Thoracic aorta (tissue), 2 donors: ENCODE measurements around the gene KIF5C. TPM values are rescaled to one million over a fixed set of nuclear protein-coding genes. Genes with fewer than 3 reads are reported as not detected.

Experiments used
- ATAC-seq: fragments of 150-250 bp; one replicate; pipeline ENCODE4 v1.8.0; 2017; ENCODE audit warnings: low read depth; ENCODE audit not compliant: insufficient number of reproducible peaks, low FRiP score
- DNase-seq: peaks from one replicate; pipeline ENCODE4 v3.0.0-alpha.2; 2020; ENCODE audit warnings: low spot score
- H3K27ac ChIP-seq, 2 donors: fragments of 200-600 bp; sonication (generic); 1 replicate in 1 of 2; 2 replicates in 1 of 2; pipeline ENCODE4 v1.5.1; 2016; ENCODE audit warnings: mild to moderate bottlenecking in 2 of 2, moderate library complexity in 2 of 2
- H3K27me3 ChIP-seq: fragments of 200-600 bp; sonication (generic); replicated peaks from 2 replicates; pipeline ENCODE4 v1.6.0; 2016; ENCODE audit warnings: mild to moderate bottlenecking; ENCODE audit not compliant: insufficient read depth
- H3K36me3 ChIP-seq: fragments of 200-600 bp; sonication (generic); one replicate; pipeline ENCODE4 v1.5.1; 2016
- H3K4me1 ChIP-seq, 2 donors: fragments of 200-600 bp; sonication (generic); 1 replicate in 1 of 2; 2 replicates in 1 of 2; pipeline versions ENCODE4 v1.5.1 to v1.6.0; 2016; ENCODE audit warnings: low read depth in 2 of 2, mild to moderate bottlenecking in 1 of 2; ENCODE audit not compliant: control insufficient read depth in 1 of 2
- H3K4me3 ChIP-seq: fragments of 200-600 bp; sonication (generic); 2 replicates; pipeline ENCODE4 v1.5.1; 2016; ENCODE audit warnings: mild to moderate bottlenecking
- H3K9me3 ChIP-seq: fragments of 200-600 bp; sonication (generic); 2 replicates; pipeline ENCODE4 v1.5.1; 2016
- total RNA-seq, 2 donors: library from RNA; depleted of rRNA; stranded (reverse); fragments of >200 nt; gene quantifications; one replicate each; pipeline versions ENCODE4 v1.1.0 to v1.2.3, GENCODE V29; 2016
- TF ChIP-seq, protein P1 (sequence below): fragments of 200-600 bp; sonication (generic); IDR thresholded peaks from one replicate; pipeline ENCODE4 v1.5.1; 2019; ENCODE audit warnings: antibody characterized with exemption

KIF5C gene
- total RNA-seq, 2 donors from 2014 or later: 4.5 to 7.3 TPM

- Histone ChIP-seq H3K9me3 (no peaks in the 10 kb centered on the region), H3K36me3 (no peaks in the 10 kb centered on the region), H3K4me1 (no peaks in the 10 kb centered on the region), H3K27me3 (no peaks in the 10 kb centered on the region), H3K27ac (no peak overlapping the region), H3K4me3 (no peak overlapping the region)
- TF ChIP-seq, protein P1, sequence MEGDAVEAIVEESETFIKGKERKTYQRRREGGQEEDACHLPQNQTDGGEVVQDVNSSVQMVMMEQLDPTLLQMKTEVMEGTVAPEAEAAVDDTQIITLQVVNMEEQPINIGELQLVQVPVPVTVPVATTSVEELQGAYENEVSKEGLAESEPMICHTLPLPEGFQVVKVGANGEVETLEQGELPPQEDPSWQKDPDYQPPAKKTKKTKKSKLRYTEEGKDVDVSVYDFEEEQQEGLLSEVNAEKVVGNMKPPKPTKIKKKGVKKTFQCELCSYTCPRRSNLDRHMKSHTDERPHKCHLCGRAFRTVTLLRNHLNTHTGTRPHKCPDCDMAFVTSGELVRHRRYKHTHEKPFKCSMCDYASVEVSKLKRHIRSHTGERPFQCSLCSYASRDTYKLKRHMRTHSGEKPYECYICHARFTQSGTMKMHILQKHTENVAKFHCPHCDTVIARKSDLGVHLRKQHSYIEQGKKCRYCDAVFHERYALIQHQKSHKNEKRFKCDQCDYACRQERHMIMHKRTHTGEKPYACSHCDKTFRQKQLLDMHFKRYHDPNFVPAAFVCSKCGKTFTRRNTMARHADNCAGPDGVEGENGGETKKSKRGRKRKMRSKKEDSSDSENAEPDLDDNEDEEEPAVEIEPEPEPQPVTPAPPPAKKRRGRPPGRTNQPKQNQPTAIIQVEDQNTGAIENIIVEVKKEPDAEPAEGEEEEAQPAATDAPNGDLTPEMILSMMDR: no peak
- ATAC-seq: no peak
- DNase-seq: no peak
Measured at GRCh38 chr2:148963461-148963860, 88.4 kb downstream of the KIF5C start.

DNA sequence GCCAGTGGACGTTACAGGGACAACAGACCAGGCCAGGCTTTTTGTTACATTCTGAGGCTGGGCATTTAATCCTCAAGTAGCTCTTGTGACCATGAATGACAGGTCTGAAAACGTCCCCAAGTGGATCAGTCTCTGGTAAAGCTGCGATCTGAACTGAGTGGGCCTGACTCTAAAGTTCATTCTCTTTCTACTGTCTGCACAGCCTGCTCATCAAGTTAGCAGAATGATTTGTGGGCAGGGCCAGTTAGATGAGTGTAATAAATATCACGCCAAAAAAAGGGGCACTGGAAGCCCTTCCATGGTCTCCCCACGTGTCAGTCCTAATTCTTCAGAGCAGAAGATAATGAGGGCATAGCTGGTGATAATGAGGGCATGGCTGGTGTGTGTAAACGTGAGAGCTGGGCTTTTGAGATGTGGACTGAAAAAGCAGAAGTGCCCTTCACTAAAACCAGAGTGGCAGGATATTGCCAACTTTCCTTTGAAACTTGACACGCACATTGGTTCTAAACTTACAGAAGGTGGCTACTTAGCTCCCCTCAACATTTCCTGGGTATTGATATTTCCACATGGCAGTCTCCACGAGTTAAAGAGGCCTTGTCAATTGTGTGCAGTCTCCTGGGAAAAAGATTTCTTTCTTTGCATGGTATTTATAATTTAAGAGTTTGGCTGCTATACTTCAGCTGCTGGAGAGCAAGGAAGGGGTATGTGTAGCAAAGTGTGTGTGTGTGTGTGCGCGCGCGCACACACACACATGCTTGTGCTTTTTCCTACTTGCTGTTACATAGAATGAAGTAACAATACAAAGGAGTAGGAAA lies 90.8 kb downstream of the KIF5C start:
- H3K9me3 ChIP-seq: no peaks in the 10 kb centered on the region
- no peaks in the 10 kb centered on the region for H3K4me1 ChIP-seq
- H3K4me3 ChIP-seq: no peak overlapping the region
- H3K27me3 ChIP-seq: no peaks in the 10 kb centered on the region
- no peak overlapping the region for H3K27ac ChIP-seq
- ATAC-seq: no peak
- H3K36me3 ChIP-seq: no peaks in the 10 kb centered on the region
- TF ChIP-seq, protein P1: no peak
- no peak for DNase-seq

- Histone ChIP-seq H3K27ac (no peak overlapping the region), H3K4me3 (no peak overlapping the region), H3K4me1 (no peaks in the 10 kb centered on the region), H3K27me3 (no peaks in the 10 kb centered on the region), H3K36me3 (no peaks in the 10 kb centered on the region), H3K9me3 (no peaks in the 10 kb centered on the region)
- no peak for DNase-seq
- TF ChIP-seq, protein P1: no peak
- no peak for ATAC-seq
Measured at GRCh38 chr2:148966438-148966758, 91.4 kb downstream of the KIF5C start.

DNA sequence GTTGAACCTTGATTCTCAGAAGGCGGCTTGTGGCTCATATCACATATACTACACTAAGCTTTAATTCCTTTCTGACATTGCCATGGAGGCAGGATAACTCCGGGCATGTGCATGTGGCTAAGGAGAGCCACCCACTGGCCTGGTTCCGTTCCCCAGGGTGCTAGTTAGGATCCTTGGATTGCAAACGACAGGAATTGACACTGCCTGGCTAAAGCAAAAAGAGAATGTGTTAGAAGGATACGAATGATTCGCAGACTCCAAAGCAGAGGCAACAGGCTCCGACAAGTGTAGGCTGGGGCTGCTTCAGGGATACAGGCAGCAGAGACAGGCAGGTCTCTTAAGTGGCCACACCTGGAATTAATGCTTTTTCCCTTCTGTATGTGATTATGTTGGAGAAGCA lies 92.0 kb downstream of the KIF5C start:
- no peaks in the 10 kb centered on the region for H3K27me3 ChIP-seq
- no peak overlapping the region for H3K4me3 ChIP-seq
- H3K36me3 ChIP-seq: no peaks in the 10 kb centered on the region
- H3K9me3 ChIP-seq: no peaks in the 10 kb centered on the region
- TF ChIP-seq, protein P1: no peak
- no peaks in the 10 kb centered on the region for H3K4me1 ChIP-seq
- ATAC-seq (no peak), DNase-seq (no peak)
- no peak overlapping the region for H3K27ac ChIP-seq

DNA sequence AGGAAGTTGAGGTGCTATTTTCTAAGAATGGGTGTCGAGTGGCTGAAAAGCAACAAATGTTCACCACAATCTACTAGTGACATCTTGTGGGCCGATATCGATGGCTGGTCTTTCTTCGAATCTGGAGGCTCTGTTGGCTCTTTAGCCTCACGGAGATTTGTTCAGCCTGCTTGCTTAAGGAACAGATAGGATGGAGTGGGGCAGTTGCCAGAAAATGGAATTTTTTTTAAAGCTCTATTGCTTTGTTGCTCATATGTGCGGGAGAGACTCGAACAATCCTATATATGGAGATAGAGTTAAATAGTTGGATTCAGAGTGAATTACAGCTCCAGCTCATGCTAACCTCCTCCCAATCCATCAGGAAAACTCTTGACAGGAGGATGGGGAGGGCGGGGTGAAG lies 92.6 kb downstream of the KIF5C start:
- TF ChIP-seq, protein P1: no peak
- ATAC-seq: no peak
- Histone ChIP-seq H3K27ac (no peak overlapping the region), H3K36me3 (no peaks in the 10 kb centered on the region), H3K4me1 (no peaks in the 10 kb centered on the region), H3K4me3 (no peak overlapping the region), H3K9me3 (no peaks in the 10 kb centered on the region), H3K27me3 (no peaks in the 10 kb centered on the region)
- DNase-seq: no peak
